ENCODE data around the gene CBY2. TPM values are rescaled to one million over a fixed set of nuclear protein-coding genes. Genes with fewer than 3 reads are reported as not detected.
"Not testable (repeated sequence)": the region's sequence is repeated elsewhere in the genome, so short reads cannot be mapped to it uniquely, and the experiment has no call there.

The CBY2 gene
- not detected in 2 replicates for total RNA-seq

- DNase-seq (ENCODE audit: low read depth, low spot score) = no peak
These were observed at the start of gene CBY2 for GRCh38 chr13:45702088-45702487. Gene CBY2 (plus strand): TSS chr13:45702320. CDS start chr13:45702391, 71 bp downstream.

DNA sequence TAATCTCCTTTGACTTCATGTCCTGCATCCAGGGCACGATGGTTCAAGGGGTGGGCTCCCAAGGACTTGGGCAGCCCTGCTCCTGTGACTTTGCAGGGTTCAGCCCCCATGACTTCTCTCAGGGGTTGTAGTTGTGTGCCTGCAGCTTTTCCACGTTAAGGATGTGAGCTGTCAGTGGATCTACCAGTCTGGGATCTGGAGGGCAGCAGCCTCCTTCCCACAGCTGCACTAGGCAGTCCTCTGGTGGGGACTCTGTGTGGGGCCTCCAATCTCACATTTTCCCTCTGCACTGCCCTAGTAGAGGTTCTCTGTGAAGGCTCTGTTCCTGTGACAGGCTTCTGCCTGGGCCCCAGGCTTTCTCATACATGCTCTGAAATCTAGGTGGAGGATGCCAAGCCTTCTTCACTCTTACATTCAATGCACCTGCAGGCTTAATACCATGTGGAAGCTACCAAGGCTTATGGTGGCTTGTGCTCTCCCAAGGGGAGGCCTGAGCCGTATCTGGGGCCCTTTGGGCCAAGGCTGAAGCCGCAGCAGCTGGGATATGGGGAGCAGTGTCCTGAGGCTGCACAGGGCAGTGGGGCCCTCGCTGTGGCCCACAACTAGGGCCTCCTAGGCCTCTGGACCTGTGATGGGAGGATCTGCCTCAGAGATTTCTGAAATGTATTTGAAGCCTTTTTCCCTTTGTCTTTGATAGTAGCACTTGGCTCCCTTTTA, 47.3 kb upstream of the CBY2 start:
- DNase-seq (ENCODE audit: low read depth, low spot score) = no peak

- no peak for DNase-seq (ENCODE audit: low read depth, low spot score)
These were observed 43.4 kb upstream of the CBY2 start for GRCh38 chr13:45658586-45659235.

- no peak for DNase-seq (ENCODE audit: low read depth, low spot score)
These were observed 42.6 kb upstream of the CBY2 start for GRCh38 chr13:45659536-45659935.

DNA sequence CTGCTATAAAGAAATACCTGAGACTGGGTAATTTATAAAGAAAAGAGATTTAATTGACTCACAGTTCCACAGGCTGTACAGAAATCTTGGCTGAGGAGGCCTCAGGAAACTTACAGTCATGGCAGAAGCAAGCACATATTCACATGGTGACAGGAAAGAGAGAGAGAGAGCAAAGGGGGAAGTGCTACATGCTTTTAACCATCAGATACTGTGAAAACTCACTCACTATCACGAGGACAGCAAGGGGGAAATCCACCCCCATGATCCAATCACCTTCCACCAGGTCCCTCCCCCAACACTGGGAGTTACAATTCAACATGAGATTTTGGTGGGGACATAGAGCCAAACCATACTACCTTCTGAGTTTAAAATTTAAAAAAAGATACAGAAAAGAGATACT, 41.7 kb upstream of the CBY2 start:
- DNase-seq (ENCODE audit: low read depth, low spot score) = not testable (repeated sequence)

- no peak for DNase-seq (ENCODE audit: low read depth, low spot score)
These were observed 40.0 kb upstream of the CBY2 start for GRCh38 chr13:45662162-45662561.

DNA sequence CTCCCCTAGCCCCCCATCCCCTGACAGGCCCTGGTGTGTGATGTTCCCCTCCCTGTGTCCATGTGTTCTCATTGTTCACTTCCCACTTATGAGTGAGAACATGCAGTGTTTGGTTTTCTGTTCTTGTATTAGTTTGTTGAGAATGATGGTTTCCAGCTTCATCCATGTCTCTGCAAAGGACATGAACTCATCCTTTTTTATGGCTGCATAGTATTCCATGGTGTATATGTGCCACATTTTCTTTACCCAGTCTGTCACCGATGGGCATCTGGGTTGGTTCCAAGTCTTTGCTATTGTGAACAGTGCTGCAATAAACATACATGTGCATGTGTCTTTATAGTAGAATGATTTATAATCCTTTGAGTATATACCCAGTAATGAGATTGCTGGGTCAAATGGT, 39.2 kb upstream of the CBY2 start:
- DNase-seq (ENCODE audit: low read depth, low spot score) = not testable (repeated sequence)

DNA sequence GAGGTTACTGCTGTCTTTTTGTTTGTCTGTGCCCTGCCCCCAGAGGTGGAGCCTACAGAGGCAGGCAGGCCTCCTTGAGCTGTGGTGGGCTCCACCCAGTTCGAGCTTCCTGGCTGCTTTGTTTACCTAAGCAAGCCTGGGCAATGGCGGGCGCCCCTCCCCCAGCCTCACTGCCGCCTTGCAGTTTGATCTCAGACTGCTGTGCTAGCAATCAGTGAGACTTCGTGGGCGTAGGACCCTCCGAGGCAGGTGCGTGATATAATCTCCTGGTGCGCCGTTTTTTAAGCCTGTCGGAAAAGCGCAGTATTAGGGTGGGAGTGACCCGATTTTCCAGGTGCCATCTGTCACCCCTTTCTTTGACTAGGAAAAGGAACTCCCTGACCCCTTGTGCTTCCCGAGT, 32.5 kb upstream of the CBY2 start:
- not testable (repeated sequence) for DNase-seq (ENCODE audit: low read depth, low spot score)

DNA sequence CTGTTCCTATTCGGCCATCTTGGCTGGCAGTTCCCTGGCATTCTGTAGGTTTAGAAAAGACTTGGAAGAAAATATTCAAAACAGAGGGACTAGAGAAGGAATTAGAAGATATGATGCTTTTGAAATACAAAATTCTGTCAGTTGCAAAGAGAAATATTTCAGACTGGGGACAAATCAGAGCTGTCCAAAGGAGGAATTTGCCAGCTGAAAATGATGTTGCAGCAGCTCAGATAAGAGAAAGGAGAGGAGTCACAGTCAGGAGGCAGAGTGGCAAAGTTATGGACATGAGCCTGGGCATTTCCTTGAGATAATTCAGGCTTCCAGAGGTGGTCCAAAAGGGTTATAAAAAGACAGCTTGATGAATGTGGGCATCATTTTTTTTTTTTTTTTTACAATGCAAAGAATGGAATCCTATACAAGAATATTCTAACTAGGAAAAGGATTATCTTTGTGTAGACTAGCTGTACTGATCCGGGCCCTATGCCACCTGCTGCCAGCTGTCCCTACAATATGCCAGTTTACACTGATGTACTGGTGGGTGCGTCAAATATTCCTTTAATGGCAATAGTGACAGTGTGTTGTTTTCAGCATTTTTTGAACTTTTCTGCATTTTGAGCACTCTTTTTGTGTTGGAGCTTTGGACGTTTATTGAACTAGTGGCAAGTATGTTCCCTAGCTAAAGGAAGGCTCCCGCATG, 31.8 kb upstream of the CBY2 start:
- no peak for DNase-seq (ENCODE audit: low read depth, low spot score)

GRCh38 chr13:45674908-45675307, 27.2 kb upstream of the CBY2 start:
- no peak for DNase-seq (ENCODE audit: low read depth, low spot score)

- DNase-seq (ENCODE audit: low read depth, low spot score) = no peak
These were observed 23.8 kb upstream of the CBY2 start for GRCh38 chr13:45678282-45678681.

GRCh38 chr13:45681113-45681512, 21.0 kb upstream of the CBY2 start:
- DNase-seq (ENCODE audit: low read depth, low spot score) = no peak

DNA sequence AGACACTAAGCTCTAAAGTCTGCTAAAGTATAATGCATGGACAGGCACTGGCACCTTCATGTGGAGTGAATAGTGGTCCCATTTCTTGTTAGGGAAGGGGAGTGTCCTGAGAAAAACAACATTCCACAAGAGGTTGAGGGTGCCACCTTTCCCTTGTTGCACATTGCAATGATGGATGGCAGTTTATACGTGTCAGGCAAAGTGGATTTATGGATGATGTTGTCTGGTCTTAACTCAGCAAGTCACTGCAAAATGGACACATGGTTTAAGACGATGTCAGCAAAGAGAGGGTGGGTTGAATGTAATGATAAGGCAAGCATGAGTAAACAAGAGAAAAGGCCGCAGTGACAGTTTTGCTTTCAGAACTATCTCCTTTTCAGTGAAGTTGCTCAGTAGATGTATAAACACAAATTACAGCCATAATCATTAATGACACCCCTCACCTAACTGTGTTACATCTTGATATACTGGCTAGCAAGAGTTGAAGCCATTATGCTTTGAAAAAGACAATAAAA, 19.6 kb upstream of the CBY2 start:
- no peak for DNase-seq (ENCODE audit: low read depth, low spot score)

GRCh38 chr13:45683701-45684100, 18.4 kb upstream of the CBY2 start:
- DNase-seq (ENCODE audit: low read depth, low spot score) = no peak

GRCh38 chr13:45688577-45688976, 13.5 kb upstream of the CBY2 start:
- no peak for DNase-seq (ENCODE audit: low read depth, low spot score)

DNA sequence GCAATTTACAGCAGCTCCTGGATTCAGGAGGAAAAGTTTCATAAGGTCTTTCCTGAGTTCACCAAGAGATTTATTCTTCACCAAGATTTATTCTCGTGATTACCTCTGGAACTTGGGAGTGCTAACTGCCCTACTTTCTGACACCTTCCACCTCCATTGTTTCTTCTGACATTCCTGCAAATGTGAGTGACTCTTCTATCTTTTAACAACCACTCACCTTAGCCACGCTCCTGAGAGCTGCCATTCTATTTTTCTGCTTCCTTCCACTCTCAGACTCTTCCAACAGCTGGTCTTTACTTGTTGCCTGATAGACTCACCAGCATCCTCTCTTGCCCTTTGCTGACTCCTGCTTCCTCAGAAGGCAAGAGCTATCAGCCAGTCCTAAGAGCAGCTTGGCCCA, 11.5 kb upstream of the CBY2 start:
- no peak for DNase-seq (ENCODE audit: low read depth, low spot score)

GRCh38 chr13:45691251-45691650, 10.9 kb upstream of the CBY2 start:
- DNase-seq (ENCODE audit: low read depth, low spot score) = no peak

- DNase-seq (ENCODE audit: low read depth, low spot score) = no peak
These were observed 10.5 kb upstream of the CBY2 start for GRCh38 chr13:45691667-45692066.

DNA sequence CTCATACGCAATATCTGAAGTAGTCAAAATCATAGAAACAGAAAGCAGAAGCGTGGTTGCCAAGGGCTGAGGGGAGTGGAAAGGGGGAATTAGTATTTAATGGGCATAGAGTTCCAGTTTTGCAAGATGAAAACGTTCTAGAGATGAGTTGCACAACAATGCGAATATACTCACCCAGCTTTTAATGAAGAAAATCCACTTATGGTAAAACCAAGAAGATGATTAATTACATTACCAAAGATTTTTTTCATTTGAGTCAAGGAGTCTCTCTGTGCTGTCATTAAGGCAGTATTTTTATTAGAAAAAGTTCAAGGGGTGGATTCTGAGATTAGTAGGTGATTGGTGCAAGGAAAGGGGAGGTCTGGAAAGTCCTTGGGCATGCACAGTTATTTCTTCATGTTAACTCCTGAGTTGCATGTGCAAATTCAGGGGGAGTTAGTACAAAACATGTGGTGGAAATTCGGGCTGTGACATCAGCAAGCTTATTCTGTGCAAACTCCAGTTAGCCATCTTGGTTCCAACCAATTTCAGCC, 6.9 kb upstream of the CBY2 start:
- no peak for DNase-seq (ENCODE audit: low read depth, low spot score)

DNA sequence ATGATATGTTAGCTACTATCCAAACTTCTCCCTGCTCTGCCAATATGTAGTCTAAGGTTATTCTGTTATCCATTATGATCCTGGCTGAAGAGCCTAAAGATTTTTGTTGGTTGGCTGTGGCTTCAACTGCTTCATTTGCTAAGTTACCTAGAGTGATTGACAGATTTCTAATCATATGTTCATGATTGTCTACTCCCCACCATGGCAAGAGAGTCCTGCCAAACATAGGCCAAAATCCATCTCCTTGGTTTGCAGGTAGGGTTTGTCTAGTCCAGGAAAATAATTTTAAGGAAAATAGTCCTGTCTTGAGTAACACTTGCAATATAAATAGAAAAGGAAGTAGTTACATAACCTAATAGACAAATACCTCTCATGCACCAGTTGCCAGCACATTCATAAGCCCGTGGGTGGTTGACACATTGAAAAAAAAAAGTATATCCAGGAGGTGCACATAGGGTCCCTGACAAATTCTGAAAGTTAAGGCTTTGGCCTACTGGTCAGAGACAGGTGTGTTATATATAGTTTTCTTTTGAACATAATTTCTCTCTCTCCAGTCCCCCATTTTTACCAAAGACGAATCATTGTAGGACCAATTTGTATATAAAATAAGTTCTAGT, 5.4 kb upstream of the CBY2 start:
- DNase-seq (ENCODE audit: low read depth, low spot score) = no peak

Measured in pulmonary artery endothelial cell (primary cell).